AG04449 (cell line): ENCODE measurements around the gene OR2C3.

Experiments used
- CTCF ChIA-PET: fragments of 350-600 bp; formaldehyde crosslinking; extraction: SDS; loops from one replicate; lab custom pipeline; 2021; ENCODE audit warnings: antibody characterized with exemption; lab: Yijun Ruan, JAX
- POLR2A ChIA-PET: fragments of 400-600, 350-600 bp; formaldehyde crosslinking; extraction: SDS; loops from one replicate; lab custom pipeline; 2020; ENCODE audit warnings: antibody characterized with exemption, inconsistent platforms; lab: Yijun Ruan, JAX
- DNase-seq: peaks from one replicate; pipeline ENCODE4 v3.0.0-alpha.2; 2010; ENCODE audit warnings: low read depth, low spot score
- H3K4me3 ChIP-seq: 2 replicates; pipeline ENCODE4 v1.5.1; 2011; ENCODE audit warnings: low read depth, mild to moderate bottlenecking, control low read depth, low read length
- CTCF ChIP-seq: IDR thresholded peaks from one replicate; pipeline ENCODE4 v1.5.1; 2011; ENCODE audit warnings: mild to moderate bottlenecking, moderate library complexity, low read length, control low read depth, inconsistent platforms; ENCODE audit not compliant: insufficient read depth; ENCODE audit errors: missing control alignments

The OR2C3 gene

GRCh38 chr1:247536340-247536739 lies at the start of gene OR2C3:
Gene OR2C3, minus strand, starts transcription at chr1:247536440. Its CDS starts 3,929 bp downstream, at chr1:247532511.
- H3K4me3 ChIP-seq = no peak within 1 kb of the TSS
- POLR2A ChIA-PET = no interaction called here
- CTCF ChIA-PET = no interaction called here
- no peak for TF ChIP-seq CTCF
- DNase-seq = no peak

- no peak for DNase-seq
- TF ChIP-seq CTCF = no peak
- ChIA-PET POLR2A (no interaction called here), CTCF (interaction anchor here (0.7 to 1.6 kb wide), 2 partner anchors 189 kb away, joined by 4 to 5 read pairs; no protein-coding TSS in a partner anchor)
- H3K4me3 ChIP-seq = no peak overlapping the region
These were observed 42.8 kb upstream of the OR2C3 start for GRCh38 chr1:247578946-247579460.

GRCh38 chr1:247576514-247576913 lies 40.3 kb upstream of the OR2C3 start:
- ChIA-PET POLR2A (no interaction called here), CTCF (interaction anchor here (0.9 to 2.1 kb wide), 3 partner anchors 187 to 204 kb away, joined by 3 to 7 read pairs (median 6); no protein-coding TSS in a partner anchor)
- no peak overlapping the region for H3K4me3 ChIP-seq
- DNase-seq = no peak
- TF ChIP-seq CTCF = no peak

GRCh38 chr1:247574664-247575063 lies 38.4 kb upstream of the OR2C3 start:
- CTCF ChIA-PET = interaction anchor here (1.0 to 2.1 kb wide), 2 partner anchors 184 to 201 kb away, joined by 3 to 6 read pairs; no protein-coding TSS in a partner anchor
- POLR2A ChIA-PET = no interaction called here
- no peak for DNase-seq

GRCh38 chr1:247574236-247574635 lies 38.0 kb upstream of the OR2C3 start:
- H3K4me3 ChIP-seq = no peak overlapping the region
- CTCF ChIA-PET = interaction anchor here (1.0 to 2.1 kb wide), 2 partner anchors 184 to 201 kb away, joined by 3 to 6 read pairs; no protein-coding TSS in a partner anchor
- no peak for DNase-seq
- no peak for TF ChIP-seq CTCF
- POLR2A ChIA-PET = no interaction called here

More at GRCh38 chr1:247574664-247575063, 38.4 kb upstream of the OR2C3 start:
- TF ChIP-seq CTCF = no peak
- no peak overlapping the region for H3K4me3 ChIP-seq

GRCh38 chr1:247562198-247562597 lies 26.0 kb upstream of the OR2C3 start:
- ChIA-PET CTCF (no interaction called here), POLR2A (no interaction called here)
- DNase-seq = no peak
- no peak overlapping the region for H3K4me3 ChIP-seq
- TF ChIP-seq CTCF = no peak
